ENCODE measurements around the gene OR1N2.
"Not testable (repeated sequence)": the region's sequence is repeated elsewhere in the genome, so short reads cannot be mapped to it uniquely, and the experiment has no call there.

Gene OR1N2, protein sequence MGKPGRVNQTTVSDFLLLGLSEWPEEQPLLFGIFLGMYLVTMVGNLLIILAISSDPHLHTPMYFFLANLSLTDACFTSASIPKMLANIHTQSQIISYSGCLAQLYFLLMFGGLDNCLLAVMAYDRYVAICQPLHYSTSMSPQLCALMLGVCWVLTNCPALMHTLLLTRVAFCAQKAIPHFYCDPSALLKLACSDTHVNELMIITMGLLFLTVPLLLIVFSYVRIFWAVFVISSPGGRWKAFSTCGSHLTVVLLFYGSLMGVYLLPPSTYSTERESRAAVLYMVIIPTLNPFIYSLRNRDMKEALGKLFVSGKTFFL

GRCh38 chr9:122552812-122553211, at the start of gene OR1N2:
TSS of gene OR1N2 (plus strand) at chr9:122553112. CDS start at chr9:122553212, 100 bp downstream.
- no peak for DNase-seq (ENCODE audit: low read depth in 3 of 3)

GRCh38 chr9:122506964-122507363, 45.9 kb upstream of the OR1N2 start:
- DNase-seq (ENCODE audit: low read depth in 3 of 3) = no peak

GRCh38 chr9:122510502-122510901, 42.4 kb upstream of the OR1N2 start, which contains the start of gene OR1J2:
TSS of gene OR1J2 (plus strand) at chr9:122510802. CDS start at chr9:122510802, 0 bp downstream.
- no peak for DNase-seq (ENCODE audit: low read depth in 3 of 3)

DNA sequence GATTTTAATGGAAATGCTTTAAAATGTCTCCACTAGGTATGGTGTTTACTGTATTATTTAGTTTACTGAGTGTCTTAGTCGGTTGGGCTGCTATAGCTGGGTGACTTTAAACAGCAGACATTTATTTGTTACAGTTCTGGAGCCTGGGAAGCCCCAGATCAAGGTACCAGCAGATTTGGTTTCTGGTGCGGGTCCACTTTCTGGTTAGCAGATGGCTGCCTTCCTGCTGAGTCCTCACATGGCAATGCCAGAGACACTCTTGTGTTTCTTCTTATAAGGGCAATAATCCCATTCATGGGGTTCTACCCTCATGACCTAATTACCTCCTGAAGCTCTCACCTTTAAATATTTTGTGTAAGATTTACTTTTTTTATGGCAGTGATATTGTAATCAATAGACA, 34.7 kb upstream of the OR1N2 start:
- DNase-seq (ENCODE audit: low read depth in 3 of 3) = no peak

GRCh38 chr9:122518841-122519240, 34.1 kb upstream of the OR1N2 start, which contains the start of gene OR1J4:
TSS of gene OR1J4 (plus strand) at chr9:122519141. CDS start at chr9:122519141, 0 bp downstream.
- DNase-seq (ENCODE audit: low read depth in 3 of 3) = no peak

DNA sequence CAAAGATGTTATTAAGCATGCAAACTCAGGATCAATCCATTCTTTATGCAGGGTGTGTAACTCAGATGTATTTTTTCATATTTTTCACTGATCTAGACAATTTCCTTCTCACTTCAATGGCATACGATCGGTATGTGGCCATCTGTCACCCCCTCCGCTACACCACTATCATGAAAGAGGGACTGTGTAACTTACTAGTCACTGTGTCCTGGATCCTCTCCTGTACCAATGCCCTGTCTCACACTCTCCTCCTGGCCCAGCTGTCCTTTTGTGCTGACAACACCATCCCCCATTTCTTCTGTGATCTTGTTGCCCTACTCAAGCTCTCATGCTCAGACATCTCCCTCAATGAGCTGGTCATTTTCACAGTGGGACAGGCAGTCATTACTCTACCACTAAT, 33.5 kb upstream of the OR1N2 start:
- DNase-seq (ENCODE audit: low read depth in 3 of 3) = no peak

DNA sequence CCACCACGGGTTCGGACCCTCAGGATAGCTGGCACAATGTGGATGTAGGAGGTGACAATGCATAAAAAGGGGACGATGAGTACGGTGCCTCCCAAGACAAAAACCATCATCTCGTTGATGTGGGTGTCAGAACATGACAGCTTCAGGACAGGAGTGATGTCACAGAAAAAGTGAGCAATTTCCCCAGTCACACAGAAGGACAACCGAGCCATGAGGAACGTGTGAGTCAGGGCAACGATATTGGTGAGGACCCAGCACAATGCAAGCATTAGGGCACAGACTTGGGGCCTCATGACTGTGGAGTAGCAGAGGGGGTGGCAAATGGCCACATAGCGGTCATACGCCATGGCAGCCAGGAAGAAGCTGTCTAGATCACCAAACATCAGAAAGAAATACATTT, 26.3 kb upstream of the OR1N2 start:
- peak in 1 of 3 experiments; percentile 11 for DNase-seq (ENCODE audit: low read depth in 3 of 3)

DNA sequence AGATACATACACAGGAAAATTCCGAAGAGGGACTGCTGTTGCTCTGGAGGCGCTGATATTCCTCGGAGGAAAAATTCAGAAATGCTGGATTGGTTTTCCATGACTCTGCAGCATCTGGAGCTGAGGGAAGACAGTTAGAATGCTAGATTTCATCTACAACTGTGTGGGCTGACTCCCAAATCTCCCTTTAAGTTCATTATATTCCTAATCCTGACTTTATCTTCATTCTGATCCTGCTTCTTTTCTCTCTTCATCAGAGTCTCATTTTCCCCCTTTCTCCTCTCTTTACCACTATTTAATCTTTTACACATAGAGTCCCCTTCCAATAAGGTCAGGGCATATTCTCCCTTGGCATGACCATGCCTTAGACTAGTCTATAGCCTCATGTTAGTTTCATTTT, 25.7 kb upstream of the OR1N2 start, which contains the start of gene OR1N1:
Gene OR1N1 (minus strand): TSS at position 101 of the 400 bp plus-strand sequence. CDS start 0 bp downstream, at position 101.
- no peak for DNase-seq (ENCODE audit: low read depth in 3 of 3)

DNA sequence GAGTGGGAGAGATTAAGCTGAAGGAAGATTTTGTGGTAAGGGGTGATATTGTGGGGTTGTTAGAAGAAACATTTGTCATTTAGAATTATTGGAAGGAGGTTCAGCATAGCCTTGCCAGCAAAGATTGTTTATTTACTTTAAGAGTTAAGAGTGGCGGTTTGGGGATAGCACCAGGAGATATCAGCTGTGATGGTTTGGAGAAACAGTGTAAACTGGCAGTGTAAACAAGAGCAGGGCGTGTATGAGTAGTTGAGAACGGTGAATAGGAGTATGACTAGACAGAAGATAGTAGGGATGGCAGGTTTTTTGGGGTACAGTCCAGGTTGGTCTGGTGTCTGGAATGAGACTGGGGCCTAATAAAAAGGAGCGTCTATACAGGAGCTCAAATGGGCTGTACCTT, 21.8 kb upstream of the OR1N2 start:
- DNase-seq (ENCODE audit: low read depth in 3 of 3) = not testable (repeated sequence)

DNA sequence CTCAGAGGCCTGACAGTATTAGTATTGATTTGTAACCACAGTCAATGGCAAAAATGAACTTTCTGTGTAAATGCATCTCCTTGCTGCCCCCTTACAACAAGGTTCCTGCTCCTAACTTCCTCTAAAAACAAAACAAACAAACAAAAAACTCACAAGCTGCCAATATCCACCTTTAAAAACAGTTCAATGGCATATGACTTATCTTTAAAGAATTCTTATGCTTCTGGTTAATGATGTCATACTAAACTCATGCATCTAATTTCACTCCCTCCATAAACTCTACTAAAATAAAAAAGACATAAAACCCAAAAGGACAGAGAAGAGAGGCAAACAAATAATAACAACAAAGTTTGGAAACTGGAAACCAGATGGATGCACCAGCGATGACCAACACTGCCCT, 16.8 kb upstream of the OR1N2 start:
- no peak for DNase-seq (ENCODE audit: low read depth in 3 of 3)

- not testable (repeated sequence) for DNase-seq (ENCODE audit: low read depth in 3 of 3)
Measured at GRCh38 chr9:122537066-122537465, 15.8 kb upstream of the OR1N2 start.

DNA sequence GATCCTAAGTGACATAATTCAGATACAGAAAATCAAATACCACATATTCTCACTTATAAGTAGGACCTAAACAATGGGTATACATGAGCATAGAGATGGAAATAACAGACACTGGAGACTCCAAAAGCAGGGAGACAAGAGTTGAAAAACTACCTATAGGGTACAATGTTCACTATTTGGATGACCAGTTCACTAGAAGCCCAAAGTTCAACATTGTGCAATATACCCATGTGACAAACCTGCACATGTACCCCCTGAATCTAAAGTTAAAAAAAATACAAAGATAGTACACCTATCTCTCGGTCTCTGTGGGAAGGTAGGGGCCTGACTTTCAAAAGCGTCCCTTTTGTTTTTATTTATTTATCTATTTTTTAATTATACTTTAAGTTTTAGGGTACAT, 14.2 kb upstream of the OR1N2 start:
- DNase-seq (ENCODE audit: low read depth in 3 of 3) = no peak

DNA sequence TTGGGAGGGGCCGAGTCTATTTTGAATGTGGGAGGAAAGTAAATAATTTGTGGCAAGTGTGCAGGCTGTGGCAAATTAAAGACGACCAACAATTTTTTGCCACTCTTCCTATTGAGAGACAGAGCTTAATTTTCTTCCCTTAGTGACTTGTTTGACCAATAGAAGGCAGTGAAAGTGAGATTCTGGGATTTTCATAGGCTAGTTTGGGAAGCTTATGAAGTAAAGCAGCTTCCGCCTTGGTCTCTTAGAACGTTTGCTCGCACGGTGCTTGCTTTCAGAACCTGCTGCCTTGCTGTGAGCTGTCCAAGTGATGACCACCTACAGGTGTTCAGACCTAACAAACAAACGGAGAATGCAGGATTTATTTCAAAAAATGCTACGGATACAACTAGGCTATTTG, 6.7 kb upstream of the OR1N2 start:
- no peak for DNase-seq (ENCODE audit: low read depth in 3 of 3)

DNA sequence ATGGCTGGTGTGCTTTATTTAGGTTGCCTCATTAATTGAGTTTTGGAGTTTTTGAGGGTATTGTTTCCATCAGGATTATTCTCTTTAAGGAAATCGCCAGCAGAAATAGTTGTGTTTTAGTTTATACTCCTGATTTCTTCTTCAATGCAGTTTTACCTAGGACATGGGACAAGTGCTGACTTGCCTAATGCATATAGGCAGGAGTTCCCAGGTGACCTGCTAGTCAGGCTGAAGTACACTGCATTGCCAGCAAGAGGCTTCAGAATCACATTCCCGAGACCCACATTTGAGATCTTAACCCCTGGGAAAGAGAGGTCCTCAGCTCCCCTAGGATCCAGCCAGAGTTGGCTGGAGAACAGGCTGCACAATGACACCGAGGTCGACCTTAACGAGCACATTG, 1.5 kb upstream of the OR1N2 start:
- DNase-seq (ENCODE audit: low read depth in 3 of 3) = no peak

GRCh38 chr9:122561446-122561845, 8.5 kb downstream of the OR1N2 start:
- no peak for DNase-seq (ENCODE audit: low read depth in 3 of 3)

- DNase-seq (ENCODE audit: low read depth in 3 of 3) = no peak
Measured at GRCh38 chr9:122562134-122562760, 9.3 kb downstream of the OR1N2 start.

DNA sequence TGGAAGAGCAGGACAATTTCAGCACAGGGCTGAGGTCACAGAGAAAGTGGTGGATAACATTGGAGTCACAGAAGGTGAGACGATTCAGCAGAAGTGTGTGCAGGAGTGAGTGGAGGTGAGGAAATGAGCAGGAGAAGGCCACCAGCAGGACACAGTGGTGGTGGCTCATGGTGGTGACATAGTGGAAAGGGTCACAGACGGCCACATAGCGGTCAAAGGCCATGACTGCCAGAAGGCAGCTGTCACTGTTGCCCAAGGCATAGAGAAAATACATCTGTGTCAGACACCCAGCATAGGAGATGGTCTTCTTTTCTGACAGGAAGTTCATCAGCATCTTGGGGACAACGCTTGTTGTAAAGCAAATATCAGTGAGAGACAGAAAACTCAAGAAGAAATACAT, 15.0 kb downstream of the OR1N2 start:
- no peak for DNase-seq (ENCODE audit: low read depth in 3 of 3)

- no peak for DNase-seq (ENCODE audit: low read depth in 3 of 3)
Measured at GRCh38 chr9:122572456-122572855, 19.5 kb downstream of the OR1N2 start.

GRCh38 chr9:122579874-122580273, 27.0 kb downstream of the OR1N2 start:
- DNase-seq (ENCODE audit: low read depth in 3 of 3) = no peak

DNA sequence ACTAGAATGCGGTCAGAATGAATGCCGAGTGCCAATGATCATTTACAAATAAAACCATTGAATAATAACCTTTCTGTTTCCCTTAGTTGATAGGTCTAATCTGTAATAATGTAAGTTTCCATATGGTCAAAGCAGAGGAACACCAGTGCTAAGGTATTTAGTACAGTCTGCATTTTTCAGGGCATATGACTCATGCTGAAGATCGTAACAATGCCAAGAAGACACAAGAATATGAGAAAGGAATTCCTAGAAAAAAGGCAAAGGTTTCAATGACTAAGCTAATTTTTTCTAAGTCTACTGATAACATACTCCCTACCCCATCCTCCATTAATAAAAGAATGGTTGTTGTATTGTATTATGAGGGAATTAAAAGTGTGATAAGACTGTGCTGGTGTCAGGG, 27.4 kb downstream of the OR1N2 start:
- no peak for DNase-seq (ENCODE audit: low read depth in 3 of 3)

DNA sequence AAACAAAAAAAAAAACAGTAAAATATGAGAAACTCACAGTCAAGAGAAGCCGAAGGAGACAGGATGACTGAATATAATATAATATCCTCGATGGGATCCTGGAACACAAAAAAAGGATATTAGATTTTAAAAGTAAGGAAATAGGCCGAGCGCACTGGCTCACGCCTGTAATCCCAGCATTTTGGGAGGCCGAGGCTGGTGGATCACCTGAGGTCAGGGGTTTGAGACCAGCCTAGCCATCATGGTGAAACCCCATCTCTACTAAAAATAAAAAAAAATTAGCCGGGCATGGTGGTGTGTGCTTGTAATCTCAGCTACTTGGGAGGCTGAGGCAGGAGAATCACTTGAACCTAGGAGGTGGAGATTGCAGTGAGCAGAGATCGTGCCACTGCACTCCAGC, 30.4 kb downstream of the OR1N2 start, which contains the start of gene OR1L8:
Gene OR1L8 (minus strand): TSS at position 101 of the 400 bp plus-strand sequence. CDS start 14,907 bp downstream, outside the sequence.
- not testable (repeated sequence) for DNase-seq (ENCODE audit: low read depth in 3 of 3)
